Daoy (cell line): ENCODE results near the gene NSUN7. TPM values are rescaled to one million over a fixed set of nuclear protein-coding genes. Genes with fewer than 3 reads are reported as not detected.

Experiments
- DNase-seq: peaks from one replicate; pipeline ENCODE4 v3.0.0-alpha.2; 2015; ENCODE audit warnings: low read depth
- total RNA-seq: library from RNA; depleted of rRNA; stranded (reverse); fragments of >200 nt; shearing (Covaris generic); gene quantifications from 2 replicates; pipeline ENCODE4 v1.2.3, GENCODE V29; 2014

The NSUN7 gene
- total RNA-seq, 1 experiment from 2014 or later: 0.51 TPM

- DNase-seq: no peak
Observed at GRCh38 chr4:40820101-40820500, 70.3 kb downstream of the NSUN7 start.

GRCh38 chr4:40822420-40823166, 72.8 kb downstream of the NSUN7 start:
- no peak for DNase-seq

- DNase-seq: no peak
Observed at GRCh38 chr4:40825014-40825838, 75.5 kb downstream of the NSUN7 start.

GRCh38 chr4:40826821-40827220, 77.1 kb downstream of the NSUN7 start:
- DNase-seq: no peak

- no peak for DNase-seq
Observed at GRCh38 chr4:40827758-40828157, 78.0 kb downstream of the NSUN7 start.

- DNase-seq: no peak
Observed at GRCh38 chr4:40828661-40829060, 78.9 kb downstream of the NSUN7 start.

- DNase-seq: no peak
Observed at GRCh38 chr4:40829586-40829985, 79.8 kb downstream of the NSUN7 start.

GRCh38 chr4:40831146-40831907, 81.6 kb downstream of the NSUN7 start:
- DNase-seq: no peak

- no peak for DNase-seq
Observed at GRCh38 chr4:40832175-40832574, 82.4 kb downstream of the NSUN7 start.

- DNase-seq: no peak
Observed at GRCh38 chr4:40833212-40833611, 83.5 kb downstream of the NSUN7 start.

- DNase-seq: no peak
Observed at GRCh38 chr4:40837094-40837870, 87.5 kb downstream of the NSUN7 start.

- DNase-seq: no peak
Observed at GRCh38 chr4:40838742-40839141, 89.0 kb downstream of the NSUN7 start.

- no peak for DNase-seq
Observed at GRCh38 chr4:40840255-40840984, 90.7 kb downstream of the NSUN7 start.

- DNase-seq: peak; percentile 90
Observed at GRCh38 chr4:40840985-40841571, 91.3 kb downstream of the NSUN7 start.

GRCh38 chr4:40842318-40842717, 92.6 kb downstream of the NSUN7 start:
- DNase-seq: no peak

GRCh38 chr4:40842725-40843423, 93.1 kb downstream of the NSUN7 start:
- peak; percentile 18 for DNase-seq

- DNase-seq: peak; percentile 15
Observed at GRCh38 chr4:40843696-40844095, 93.9 kb downstream of the NSUN7 start.

GRCh38 chr4:40844261-40844660, 94.5 kb downstream of the NSUN7 start:
- no peak for DNase-seq

- DNase-seq: no peak
Observed at GRCh38 chr4:40845154-40845835, 95.5 kb downstream of the NSUN7 start.
